Stimulated activated CD4-positive, alpha-beta T cell treated with anti-CD3 and anti-CD28 coated beads, TNF-alpha, amount 100 ng/mL, for 48 hours (primary cell): ENCODE results near the gene SVOPL.
"Not testable (repeated sequence)": the region's sequence is repeated elsewhere in the genome, so short reads cannot be mapped to it uniquely, and the experiment has no call there.

Experiments
- DNase-seq, 3 donors: peaks; one replicate each; pipeline ENCODE4 v3.0.0-alpha.2; 2020; ENCODE audit warnings: low read depth in 3 of 3

Gene SVOPL

GRCh38 chr7:138700857-138701536 is at the start of gene SVOPL:
Gene SVOPL, minus strand, starts transcription at chr7:138701362. Its CDS starts 22,317 bp downstream, at chr7:138679045.
- no peak for DNase-seq

GRCh38 chr7:138750473-138750872 is 49.3 kb upstream of the SVOPL start:
- DNase-seq = no peak

- no peak for DNase-seq
Observed at GRCh38 chr7:138749960-138750359, 48.8 kb upstream of the SVOPL start.

- DNase-seq = no peak
Observed at GRCh38 chr7:138748666-138749065, 47.5 kb upstream of the SVOPL start.

GRCh38 chr7:138746073-138746472 is 44.9 kb upstream of the SVOPL start:
- no peak for DNase-seq

- no peak for DNase-seq
Observed at GRCh38 chr7:138745189-138745588, 44.0 kb upstream of the SVOPL start.

GRCh38 chr7:138741453-138741735 is 40.2 kb upstream of the SVOPL start:
- DNase-seq = no peak

GRCh38 chr7:138739859-138740258 is 38.7 kb upstream of the SVOPL start:
- DNase-seq = no peak

- DNase-seq = peak; percentile 62 to 67 (median 65)
Observed at GRCh38 chr7:138738551-138739335, 37.6 kb upstream of the SVOPL start.

GRCh38 chr7:138738114-138738513 is 37.0 kb upstream of the SVOPL start:
- DNase-seq = no peak

- no peak for DNase-seq
Observed at GRCh38 chr7:138735399-138735798, 34.2 kb upstream of the SVOPL start.

- DNase-seq = not testable (repeated sequence)
Observed at GRCh38 chr7:138731733-138732132, 30.6 kb upstream of the SVOPL start.

- DNase-seq = no peak
Observed at GRCh38 chr7:138729444-138729843, 28.3 kb upstream of the SVOPL start.

- no peak for DNase-seq
Observed at GRCh38 chr7:138727336-138728099, 26.4 kb upstream of the SVOPL start.

- DNase-seq = no peak
Observed at GRCh38 chr7:138726288-138726687, 25.1 kb upstream of the SVOPL start.

GRCh38 chr7:138720286-138720685 is 19.1 kb upstream of the SVOPL start:
- DNase-seq = no peak

- DNase-seq = no peak
Observed at GRCh38 chr7:138716889-138717288, 15.7 kb upstream of the SVOPL start.

GRCh38 chr7:138713191-138713590 is 12.0 kb upstream of the SVOPL start:
- no peak for DNase-seq

GRCh38 chr7:138712652-138713051 is 11.5 kb upstream of the SVOPL start:
- DNase-seq = no peak

- no peak for DNase-seq
Observed at GRCh38 chr7:138710536-138711385, 9.6 kb upstream of the SVOPL start.

- DNase-seq = no peak
Observed at GRCh38 chr7:138705167-138705566, 4.0 kb upstream of the SVOPL start.

GRCh38 chr7:138701537-138701923 is 368 bp upstream of the SVOPL start:
- no peak for DNase-seq
